ENCODE results near the gene MIDN. TPM values are rescaled to one million over a fixed set of nuclear protein-coding genes. Genes with fewer than 3 reads are reported as not detected.
"Not testable (repeated sequence)": the region's sequence is repeated elsewhere in the genome, so short reads cannot be mapped to it uniquely, and the experiment has no call there.

The MIDN gene
- total RNA-seq, 1 donor from 2014 or later, result 68.3 TPM

GRCh38 chr19:1206864-1207450 is 41.4 kb upstream of the MIDN start:
- Mint-ChIP-seq H3K4me1 (ENCODE audit: low read depth) (peaks cover 47% of the 10 kb centered on the region), H3K27me3 (ENCODE audit: low read depth) (no peaks in the 10 kb centered on the region), H3K27ac (ENCODE audit: unreplicated experiment) (peak overlapping the region; percentile 94), H3K36me3 (ENCODE audit: low read depth) (no peaks in the 10 kb centered on the region), H3K9me3 (ENCODE audit: low read depth) (no peaks in the 10 kb centered on the region), H3K4me3 (ENCODE audit: unreplicated experiment) (peak overlapping the region; percentile 90)
- TF ChIP-seq CTCF (IDR thresholded peaks at IDR 0.05), result no peak
- no peak for DNase-seq (ENCODE audit: low spot score)

GRCh38 chr19:1208830-1209229 is 39.6 kb upstream of the MIDN start:
- H3K27ac Mint-ChIP-seq (ENCODE audit: unreplicated experiment); DNase-seq (ENCODE audit: low spot score); H3K36me3 Mint-ChIP-seq (ENCODE audit: low read depth); H3K4me3 Mint-ChIP-seq (ENCODE audit: unreplicated experiment); H3K9me3 Mint-ChIP-seq (ENCODE audit: low read depth); H3K27me3 Mint-ChIP-seq (ENCODE audit: low read depth): not testable (repeated sequence)
- peaks cover 47% of the 10 kb centered on the region for H3K4me1 Mint-ChIP-seq (ENCODE audit: low read depth)

- Mint-ChIP-seq H3K27me3 (ENCODE audit: low read depth) (no peaks in the 10 kb centered on the region), H3K9me3 (ENCODE audit: low read depth) (no peaks in the 10 kb centered on the region), H3K4me1 (ENCODE audit: low read depth) (peaks cover 58% of the 10 kb centered on the region), H3K4me3 (ENCODE audit: unreplicated experiment) (no peak overlapping the region), H3K27ac (ENCODE audit: unreplicated experiment) (no peak overlapping the region), H3K36me3 (ENCODE audit: low read depth) (peaks cover 4% of the 10 kb centered on the region)
- no peak for DNase-seq (ENCODE audit: low spot score)
- TF ChIP-seq CTCF (IDR thresholded peaks at IDR 0.05), result no peak
These were observed 38.2 kb upstream of the MIDN start for GRCh38 chr19:1210227-1210538.

- TF ChIP-seq CTCF (IDR thresholded peaks at IDR 0.05), result no peak
- Mint-ChIP-seq H3K9me3 (ENCODE audit: low read depth) (no peaks in the 10 kb centered on the region), H3K36me3 (ENCODE audit: low read depth) (peaks cover 4% of the 10 kb centered on the region), H3K27ac (ENCODE audit: unreplicated experiment) (no peak overlapping the region), H3K27me3 (ENCODE audit: low read depth) (no peaks in the 10 kb centered on the region), H3K4me1 (ENCODE audit: low read depth) (peaks cover 70% of the 10 kb centered on the region), H3K4me3 (ENCODE audit: unreplicated experiment) (no peak overlapping the region)
- DNase-seq (ENCODE audit: low spot score), result no peak
These were observed 36.7 kb upstream of the MIDN start for GRCh38 chr19:1211494-1212234.

- H3K4me3 Mint-ChIP-seq (ENCODE audit: unreplicated experiment), result peak overlapping the region; percentile 25
- DNase-seq (ENCODE audit: low spot score), result peak; percentile 86
- H3K27ac Mint-ChIP-seq (ENCODE audit: unreplicated experiment), result peak overlapping the region; percentile 91
These were observed 34.7 kb upstream of the MIDN start for GRCh38 chr19:1213391-1214286.

More at GRCh38 chr19:1213391-1214286, 34.7 kb upstream of the MIDN start:
- no peak for TF ChIP-seq CTCF (IDR thresholded peaks at IDR 0.05)
- H3K36me3 Mint-ChIP-seq (ENCODE audit: low read depth), result peaks cover 4% of the 10 kb centered on the region
- peaks cover 59% of the 10 kb centered on the region for H3K4me1 Mint-ChIP-seq (ENCODE audit: low read depth)
- H3K9me3 Mint-ChIP-seq (ENCODE audit: low read depth), result no peaks in the 10 kb centered on the region
- no peaks in the 10 kb centered on the region for H3K27me3 Mint-ChIP-seq (ENCODE audit: low read depth)
